HCT116 (cell line): ENCODE measurements around the gene MYORG. TPM values are rescaled to one million over a fixed set of nuclear protein-coding genes. Genes with fewer than 3 reads are reported as not detected.

ENCODE experiments used
- ATAC-seq: fragments of 200-7000 bp; cut with Tn5 transposase; 2 replicates; pipeline ENCODE4 v1.9.1; 2020; ENCODE audit warnings: mild to moderate bottlenecking, moderate library complexity
- BruUV-seq: library from RNA; stranded (reverse); fragments of 400-500 nt; replicated peaks from 2 replicates; lab custom pipeline; 2021; lab: Mats Ljungman, UMichigan
- CTCF ChIA-PET: fragments of 300-600 bp; sonication (Branson Sonifier 250); formaldehyde crosslinking; loops from one replicate; lab custom pipeline; 2021; ENCODE audit warnings: antibody characterized with exemption; lab: Charles Lee
- POLR2A ChIA-PET: fragments of 300-600, 350-600 bp; sonication (Branson Sonifier 250); formaldehyde crosslinking; loops from one replicate; lab custom pipeline; 2021; ENCODE audit warnings: antibody characterized with exemption; lab: Charles Lee
- RAD21 ChIA-PET, 2 experiments: fragments of 300-600 bp; sonication (Branson Sonifier 250); formaldehyde crosslinking; loops; one replicate each; lab custom pipeline; 2023; ENCODE audit warnings: low total read pairs in 2 of 2; ENCODE audit not compliant: uncharacterized antibody in 2 of 2, unreplicated experiment in 2 of 2, low non-redundant PET in 1 of 2; lab: Charles Lee
- DNase-seq: peaks from one replicate; pipeline ENCODE4 v3.0.0-alpha.2; 2010; ENCODE audit warnings: low read depth, low spot score
- H2AFZ ChIP-seq: fragments of 200-600 bp; shearing (Covaris generic), sonication (generic); 2 replicates; pipeline ENCODE4 v1.6.1; 2017; ENCODE audit warnings: low read depth, mixed run types, mixed read lengths, antibody characterized with exemption, low read length; ENCODE audit not compliant: poor library complexity, severe bottlenecking
- H3K27ac ChIP-seq: 2 replicates; pipeline ENCODE4 v1.5.1; 2012; ENCODE audit warnings: low read depth, low read length
- H3K27me3 ChIP-seq: fragments of 200-600 bp; sonication (generic); 2 replicates; pipeline ENCODE4 v1.6.1; 2016; ENCODE audit warnings: mixed run types, low read length, mixed read lengths; ENCODE audit not compliant: insufficient read depth
- H3K36me3 ChIP-seq, 2 experiments: fragments of 200-500 bp in 1 of 2; fragments of 200-600 bp in 1 of 2; sonication (Bioruptor generic) in 1 of 2; sonication (generic) in 1 of 2; 2 replicates each; pipeline versions ENCODE4 v1.5.1 to v1.6.1; 2014 to 2016; ENCODE audit warnings: low read length in 2 of 2, inconsistent platforms in 1 of 2, mixed read lengths in 1 of 2, mixed run types in 1 of 2; ENCODE audit not compliant: insufficient read depth in 2 of 2, control insufficient read depth in 1 of 2
- H3K4me1 ChIP-seq, 2 experiments: fragments of 200-600 bp in 1 of 2; sonication (generic) in 1 of 2; 2 replicates each; pipeline versions ENCODE4 v1.5.1 to v1.6.1; 2012 to 2017; ENCODE audit warnings: low read length in 2 of 2, inconsistent platforms in 1 of 2, mild to moderate bottlenecking in 1 of 2, mixed read lengths in 1 of 2, mixed run types in 1 of 2, moderate library complexity in 1 of 2; ENCODE audit not compliant: insufficient read depth in 2 of 2, control insufficient read depth in 1 of 2
- H3K4me2 ChIP-seq: fragments of 200-600 bp; sonication (generic); 2 replicates; pipeline ENCODE4 v1.6.1; 2017; ENCODE audit warnings: mixed run types, low read length, mixed read lengths
- H3K4me3 ChIP-seq, 2 experiments: fragments of 200-600 bp in 1 of 2; sonication (generic) in 1 of 2; replicated peaks in 1 of 2; 2 replicates each; pipeline ENCODE4 v1.5.1; 2011 to 2016; ENCODE audit warnings: low read length in 2 of 2, control low read depth in 1 of 2, low read depth in 1 of 2, mild to moderate bottlenecking in 1 of 2, mixed read lengths in 1 of 2, mixed run types in 1 of 2
- H3K79me2 ChIP-seq: fragments of 200-600 bp; sonication (generic); 2 replicates; pipeline ENCODE4 v1.6.1; 2017; ENCODE audit warnings: mild to moderate bottlenecking, mixed run types, low read length, moderate library complexity, mixed read lengths; ENCODE audit not compliant: insufficient read depth
- H3K9ac ChIP-seq: fragments of 200-600 bp; sonication (generic); 2 replicates; pipeline ENCODE4 v1.6.1; 2016; ENCODE audit warnings: low read length, mixed read lengths
- H3K9me2 ChIP-seq: fragments of 200-600 bp; sonication (generic), shearing (Covaris generic); 2 replicates; pipeline ENCODE4 v1.6.1; 2017; ENCODE audit warnings: mixed run types, mild to moderate bottlenecking, moderate library complexity; ENCODE audit not compliant: insufficient read depth
- H3K9me3 ChIP-seq, 2 experiments: fragments of 200-500 bp in 1 of 2; fragments of 200-600 bp in 1 of 2; sonication (Bioruptor generic) in 1 of 2; sonication (generic) in 1 of 2; 2 replicates each; pipeline ENCODE4 v1.6.1; 2014 to 2017; ENCODE audit warnings: low read length in 2 of 2, mixed read lengths in 2 of 2, inconsistent platforms in 1 of 2, low read depth in 1 of 2, mild to moderate bottlenecking in 1 of 2, mixed run types in 1 of 2, moderate library complexity in 1 of 2; ENCODE audit not compliant: control insufficient read depth in 1 of 2, insufficient read depth in 1 of 2
- H4K20me1 ChIP-seq: fragments of 200-600 bp; sonication (generic), shearing (Covaris generic); 2 replicates; pipeline ENCODE4 v1.6.1; 2017; ENCODE audit warnings: mixed run types, mild to moderate bottlenecking, moderate library complexity; ENCODE audit not compliant: insufficient read depth
- ATF3 ChIP-seq: IDR thresholded peaks from 2 replicates; pipeline ENCODE4 v1.6.1; 2012
- CBX3 ChIP-seq: IDR thresholded peaks from 2 replicates; pipeline ENCODE4 v1.6.1; 2012; ENCODE audit warnings: low read depth
- CEBPB ChIP-seq: IDR thresholded peaks from 2 replicates; pipeline ENCODE4 v1.6.1; 2012; ENCODE audit warnings: low read depth
- EGR1 ChIP-seq: IDR thresholded peaks from 2 replicates; pipeline ENCODE4 v1.6.1; 2012; ENCODE audit warnings: low read depth
- EZH2 ChIP-seq: fragments of 200-600 bp; sonication (generic); IDR thresholded peaks from 2 replicates; pipeline ENCODE4 v1.6.1; 2017; ENCODE audit warnings: antibody characterized with exemption, mixed run types
- EZH2phosphoT487 ChIP-seq: fragments of 200-600 bp; IDR thresholded peaks from 2 replicates; pipeline ENCODE4 v1.6.1; 2018; ENCODE audit warnings: antibody characterized with exemption, borderline replicate concordance
- FOSL1 ChIP-seq: IDR thresholded peaks from 2 replicates; pipeline ENCODE4 v1.6.1; 2012; ENCODE audit warnings: low read depth
- JUND ChIP-seq: IDR thresholded peaks from 2 replicates; pipeline ENCODE4 v1.6.1; 2012
- POLR2A ChIP-seq: IDR thresholded peaks from 2 replicates; pipeline ENCODE4 v1.7.0; 2011; ENCODE audit warnings: borderline replicate concordance; ENCODE audit not compliant: insufficient read depth, insufficient read length; ENCODE audit errors: extremely low read depth
- POLR2AphosphoS5 ChIP-seq: IDR thresholded peaks from 2 replicates; pipeline ENCODE4 v1.6.1; 2011; ENCODE audit warnings: mild to moderate bottlenecking, low read depth, low read length, moderate library complexity
- RAD21 ChIP-seq: IDR thresholded peaks from 2 replicates; pipeline ENCODE4 v1.6.1; 2012; ENCODE audit warnings: low read depth, mild to moderate bottlenecking
- SIN3A ChIP-seq: IDR thresholded peaks from 2 replicates; pipeline ENCODE4 v1.6.1; 2012; ENCODE audit warnings: low read depth
- SP1 ChIP-seq: IDR thresholded peaks from 2 replicates; pipeline ENCODE4 v1.6.1; 2012; ENCODE audit warnings: low read depth
- SRF ChIP-seq: IDR thresholded peaks from 2 replicates; pipeline ENCODE4 v1.6.1; 2012; ENCODE audit warnings: low read depth
- TCF7L2 ChIP-seq: IDR thresholded peaks from 2 replicates; pipeline ENCODE4 v1.7.0; 2011; ENCODE audit warnings: borderline replicate concordance, inconsistent platforms; ENCODE audit not compliant: insufficient read depth, insufficient read length; ENCODE audit errors: extremely low read depth
- ZBTB33 ChIP-seq: IDR thresholded peaks from 2 replicates; pipeline ENCODE4 v1.6.1; 2011; ENCODE audit warnings: mild to moderate bottlenecking, low read length, moderate library complexity; ENCODE audit not compliant: insufficient replicate concordance; ENCODE audit errors: extremely low read depth
- ZFX ChIP-seq: fragments of 450-650 bp; IDR thresholded peaks from 2 replicates; pipeline ENCODE4 v1.6.1; 2017
- intact Hi-C: fragments of 100-400 bp; cut with micrococcal nuclease; formaldehyde crosslinking; loops from 2 replicates; pipeline ENCODE4 v1.10.0; 2022
- total RNA-seq: library from RNA; stranded (reverse); gene quantifications from one replicate; pipeline ENCODE4 v1.2.1, GENCODE V29; 2021; ENCODE audit not compliant: unreplicated experiment
- TF ChIP-seq, protein P1 (sequence below): IDR thresholded peaks from 2 replicates; pipeline ENCODE4 v1.6.1; 2012

MYORG gene
- total RNA-seq, 1 experiment from 2014 or later = 8.5 TPM

DNA sequence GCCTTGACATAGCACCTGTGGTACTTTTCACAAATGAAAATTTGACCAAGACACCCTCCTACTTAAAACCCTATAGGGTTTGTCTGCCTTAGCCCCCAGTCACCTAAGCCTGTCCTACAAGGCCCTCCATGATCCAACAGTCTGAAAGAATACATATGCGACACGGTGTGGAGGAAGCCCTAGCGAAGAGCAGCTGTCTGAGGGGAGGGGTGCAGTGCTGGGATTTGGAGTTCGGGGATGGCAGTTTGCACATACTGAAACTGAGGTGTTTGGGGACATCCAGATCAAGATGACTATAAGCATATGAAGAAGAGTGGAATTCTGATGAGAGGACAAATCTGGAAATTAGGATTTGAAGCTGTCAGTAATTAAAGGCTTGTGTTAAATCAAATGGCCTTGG is 7.2 kb upstream of the MYORG start:
- CTCF ChIA-PET = no interaction called here
- BruUV-seq = no TSS peak

DNA sequence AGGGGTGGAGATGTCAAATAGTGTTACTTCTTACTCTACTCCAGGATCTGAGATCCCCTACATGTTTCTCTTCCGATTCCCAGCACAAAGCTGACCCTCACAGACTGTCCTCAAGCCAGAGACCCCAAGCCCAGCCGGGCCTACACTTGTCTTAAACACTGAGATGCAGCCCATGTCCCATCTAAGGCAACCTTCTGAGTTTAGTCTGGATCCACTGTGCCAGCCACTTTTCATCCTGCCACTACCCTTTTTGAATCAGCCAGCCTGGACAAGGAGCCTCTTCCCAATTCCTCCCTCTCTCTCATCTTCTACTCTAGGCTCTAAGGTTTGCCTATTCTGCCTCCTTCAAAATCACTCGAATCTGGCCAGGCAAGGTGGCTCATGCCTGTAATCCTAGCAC is 6.2 kb upstream of the MYORG start:
- Histone ChIP-seq H4K20me1 (no peaks in the 10 kb centered on the region), H2AFZ (no peak overlapping the region), H3K4me1 (peaks cover 16 to 25% of the 10 kb centered on the region in 2 experiments; a peak in 3 of 4 replicates), H3K79me2 (no peaks in the 10 kb centered on the region), H3K27ac (no peak overlapping the region), H3K9me2 (no peaks in the 10 kb centered on the region), H3K9me3 (no peaks in the 10 kb centered on the region), H3K4me2 (no peak overlapping the region), H3K27me3 (no peaks in the 10 kb centered on the region), H3K4me3 (no peak overlapping the region), H3K9ac (no peak overlapping the region), H3K36me3 (no peaks in the 10 kb centered on the region)
- ATAC-seq (no peak), DNase-seq (no peak)
- BruUV-seq = no TSS peak
- ChIA-PET CTCF (no interaction called here), POLR2A (no interaction called here), RAD21 (no interaction called here)
- intact Hi-C loops = no loop called here
- no peak for TF ChIP-seq POLR2A
- TF ChIP-seq FOSL1 = no peak
- TF ChIP-seq EZH2phosphoT487 = no peak
- TF ChIP-seq, protein P1, sequence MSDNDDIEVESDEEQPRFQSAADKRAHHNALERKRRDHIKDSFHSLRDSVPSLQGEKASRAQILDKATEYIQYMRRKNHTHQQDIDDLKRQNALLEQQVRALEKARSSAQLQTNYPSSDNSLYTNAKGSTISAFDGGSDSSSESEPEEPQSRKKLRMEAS = no peak
- no peak for TF ChIP-seq TCF7L2
- no peak for TF ChIP-seq CBX3
- no peak for TF ChIP-seq SIN3A
- no peak for TF ChIP-seq EGR1
- TF ChIP-seq JUND = no peak
- TF ChIP-seq ATF3 = no peak
- TF ChIP-seq RAD21 = no peak
- no peak for TF ChIP-seq SRF
- no peak for TF ChIP-seq SP1

More for the DNA sequence above, 7.2 kb upstream of the MYORG start:
- ChIA-PET RAD21 (no interaction called here), POLR2A (no interaction called here)
- no peak for DNase-seq
- no peak overlapping the region for H3K9ac ChIP-seq
- H4K20me1 ChIP-seq = no peaks in the 10 kb centered on the region
- ATAC-seq = no peak
- no peaks in the 10 kb centered on the region for H3K9me2 ChIP-seq
- H2AFZ ChIP-seq = no peak overlapping the region
- H3K36me3 ChIP-seq = no peaks in the 10 kb centered on the region
- no peaks in the 10 kb centered on the region for H3K27me3 ChIP-seq
- H3K4me1 ChIP-seq = peaks cover 16 to 25% of the 10 kb centered on the region in 2 experiments; a peak in 3 of 4 replicates
- no peak overlapping the region for H3K4me2 ChIP-seq
- H3K27ac ChIP-seq = no peak overlapping the region
- no peaks in the 10 kb centered on the region for H3K9me3 ChIP-seq
- intact Hi-C loops = no loop called here
- no peaks in the 10 kb centered on the region for H3K79me2 ChIP-seq
- no peak overlapping the region for H3K4me3 ChIP-seq
- no peak for TF ChIP-seq ZFX
- TF ChIP-seq EZH2 = no peak
- TF ChIP-seq JUND = no peak
- TF ChIP-seq POLR2AphosphoS5 = no peak
- TF ChIP-seq POLR2A = no peak
- TF ChIP-seq CEBPB = no peak
- no peak for TF ChIP-seq ZBTB33
- no peak for TF ChIP-seq EZH2phosphoT487
- no peak for TF ChIP-seq SRF
